Dedifferentiated amniotic fluid mesenchymal stem cell (primary cell): ENCODE measurements around the gene SEC14L3.
A peak's percentile ranks its signal among the peaks of the same experiment; 100 is the strongest.

ENCODE experiments used
- DNase-seq: peaks from one replicate; pipeline ENCODE4 v3.0.0-alpha.2; 2016; ENCODE audit errors: extremely low spot score

Gene SEC14L3

DNA sequence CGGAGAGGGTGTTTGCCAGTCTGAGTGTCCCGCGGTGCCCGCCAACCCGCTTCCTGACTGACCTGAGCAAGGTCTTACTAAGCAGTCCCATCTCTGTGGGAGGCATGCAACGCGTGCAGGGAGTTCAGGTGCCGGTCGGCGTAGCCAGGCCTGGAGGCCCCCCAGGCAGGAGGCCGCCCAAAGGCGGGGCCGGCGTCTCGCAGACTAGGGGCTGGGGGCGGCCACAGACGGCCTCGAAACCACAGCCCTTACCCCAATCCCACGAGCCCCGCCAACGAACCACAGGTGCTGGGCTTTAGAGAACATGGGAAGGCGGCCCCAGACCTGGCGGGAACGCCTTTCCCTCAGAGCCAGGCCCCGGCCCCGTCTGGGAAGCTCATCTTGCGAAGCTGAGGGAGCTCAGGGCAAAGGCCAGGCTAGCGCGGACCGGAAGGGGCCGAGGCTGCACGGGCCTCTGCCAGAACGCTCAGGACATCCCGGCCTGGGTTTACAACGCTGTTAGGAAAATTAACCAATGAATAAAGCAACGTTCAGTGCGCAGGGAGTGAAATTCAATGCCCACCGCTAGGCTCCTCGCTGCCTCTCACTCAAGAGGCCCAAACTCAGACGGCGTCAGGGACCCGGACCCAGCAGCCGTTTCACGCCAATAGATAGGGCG, 48.4 kb downstream of the SEC14L3 start:
- no peak for DNase-seq

DNA sequence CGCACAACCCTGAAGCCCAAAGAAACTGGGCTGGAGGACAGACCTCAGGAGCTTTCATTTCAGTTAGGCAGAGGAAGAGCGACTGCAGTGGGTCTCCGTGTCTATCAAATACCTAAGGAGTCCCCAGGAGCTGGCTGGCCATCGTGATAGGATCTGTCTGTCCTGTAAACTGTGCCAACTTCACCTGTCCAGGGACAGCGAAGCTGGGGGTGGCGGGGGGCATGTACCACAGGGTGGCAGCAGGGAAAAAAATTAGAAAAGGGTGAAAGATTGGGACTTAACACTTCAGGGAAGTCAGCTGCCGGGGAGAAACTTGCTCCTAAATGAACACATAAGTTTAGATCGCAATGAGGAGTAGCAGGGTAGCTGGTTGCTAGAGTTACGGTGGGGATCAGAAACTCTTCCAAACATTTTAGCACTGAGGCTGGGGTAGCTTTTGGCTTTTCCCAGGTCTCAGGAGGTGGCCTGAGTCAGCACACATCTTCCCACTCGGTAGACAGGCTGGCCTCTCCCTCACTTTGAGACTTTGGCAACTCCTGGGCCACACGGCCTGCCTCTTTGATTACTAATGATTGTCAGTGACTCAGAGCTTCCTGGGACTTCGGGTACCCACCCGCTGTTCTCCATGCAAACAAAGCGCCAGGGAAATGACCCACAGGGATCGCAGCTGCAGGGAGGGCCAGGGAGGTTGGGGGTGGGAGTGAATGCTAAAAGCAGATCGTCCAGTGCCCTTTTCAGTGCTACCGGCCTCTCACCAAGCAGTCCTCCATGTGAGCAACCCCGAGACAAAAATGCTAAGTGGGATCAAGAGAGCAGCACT, 49.1 kb downstream of the SEC14L3 start:
- peak; percentile 77 for DNase-seq

DNA sequence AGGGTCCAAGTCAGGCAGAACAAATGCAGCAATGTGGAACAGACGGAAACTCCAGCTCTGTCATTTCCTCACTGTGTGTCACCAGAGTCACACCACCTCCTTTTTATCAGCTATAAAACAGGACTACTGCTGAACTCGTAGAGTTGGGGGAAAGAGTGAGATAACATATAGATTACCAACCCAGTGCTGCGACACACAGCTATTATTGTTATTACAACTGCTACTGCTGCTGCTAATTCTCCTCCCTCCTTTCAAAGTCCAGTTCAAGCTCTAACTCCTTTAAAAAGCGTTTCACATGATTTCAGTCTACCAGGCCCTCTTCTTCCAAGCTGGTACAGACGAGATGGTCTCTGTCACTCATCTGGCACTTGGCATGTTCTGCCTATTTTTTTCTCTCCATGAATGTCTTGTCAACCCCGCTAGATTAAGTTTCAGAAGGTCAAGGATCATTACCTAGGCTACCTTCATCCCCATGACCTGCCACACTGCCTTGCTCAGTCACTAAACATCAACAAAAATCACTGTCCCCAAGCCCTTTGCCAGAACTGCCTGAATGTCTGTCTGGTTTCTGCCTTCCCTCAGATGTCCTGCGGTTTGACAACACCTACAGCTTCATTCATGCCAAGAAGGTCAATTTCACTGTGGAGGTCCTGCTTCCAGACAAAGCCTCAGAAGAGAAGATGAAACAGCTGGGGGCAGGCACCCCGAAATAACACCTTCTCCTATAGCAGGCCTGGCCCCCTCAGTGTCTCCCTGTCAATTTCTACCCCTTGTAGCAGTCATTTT, 49.9 kb downstream of the SEC14L3 start:
- no peak for DNase-seq

DNA sequence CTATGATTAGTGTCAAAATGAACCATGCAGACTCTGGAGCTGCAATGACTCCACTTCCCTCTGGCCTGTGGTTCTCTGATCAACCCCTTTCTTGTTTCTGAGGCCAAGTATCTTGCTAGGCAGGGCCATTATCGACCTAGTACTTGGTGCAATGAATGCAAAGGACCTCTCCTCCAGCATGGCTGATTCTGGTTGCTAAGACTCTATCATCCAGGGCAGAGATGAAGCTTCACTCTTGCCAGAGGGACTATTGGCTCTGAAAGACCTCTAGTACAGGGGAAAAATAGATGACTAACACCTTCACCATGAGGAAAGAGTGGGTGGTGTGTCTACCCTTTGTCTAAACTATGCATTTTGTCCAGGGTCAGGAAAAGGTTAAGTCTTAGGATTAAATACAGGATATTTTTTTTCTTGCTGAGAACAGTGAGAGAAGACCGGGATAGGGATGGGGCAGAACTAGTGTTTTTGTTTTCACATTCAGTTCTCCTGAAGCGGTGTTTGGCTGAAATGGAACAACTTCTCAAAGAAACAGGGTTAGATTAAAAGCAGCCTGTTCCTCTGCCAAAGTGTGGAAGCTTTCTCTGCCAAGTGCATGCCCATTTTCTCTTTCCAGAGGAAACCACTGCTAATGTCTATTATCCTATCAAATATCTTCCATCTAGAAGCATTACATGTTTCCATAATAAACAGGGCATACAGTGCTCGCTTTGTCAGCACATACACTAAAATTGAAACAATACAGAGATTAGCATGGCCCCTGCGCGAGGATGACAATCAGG, 51.3 kb downstream of the SEC14L3 start:
- peak; percentile 71 for DNase-seq

DNA sequence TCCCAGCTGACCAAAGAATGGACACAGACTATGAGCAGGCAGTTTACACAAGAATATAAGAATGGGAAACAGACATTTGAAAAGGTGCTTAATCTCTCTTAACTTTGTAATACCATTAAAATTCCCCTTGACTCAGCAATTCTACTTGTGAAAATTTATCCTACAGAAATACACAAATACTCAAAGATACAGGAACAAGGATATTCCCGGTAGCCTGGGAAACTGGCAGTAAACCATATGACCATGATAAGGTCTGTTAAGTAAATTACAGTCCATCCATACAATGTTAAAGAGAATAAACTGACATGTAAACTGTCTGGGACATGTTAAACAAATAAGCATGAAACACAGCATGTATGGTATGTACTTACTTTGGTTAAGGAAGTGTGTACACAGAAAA, 55.0 kb downstream of the SEC14L3 start:
- no peak for DNase-seq

DNA sequence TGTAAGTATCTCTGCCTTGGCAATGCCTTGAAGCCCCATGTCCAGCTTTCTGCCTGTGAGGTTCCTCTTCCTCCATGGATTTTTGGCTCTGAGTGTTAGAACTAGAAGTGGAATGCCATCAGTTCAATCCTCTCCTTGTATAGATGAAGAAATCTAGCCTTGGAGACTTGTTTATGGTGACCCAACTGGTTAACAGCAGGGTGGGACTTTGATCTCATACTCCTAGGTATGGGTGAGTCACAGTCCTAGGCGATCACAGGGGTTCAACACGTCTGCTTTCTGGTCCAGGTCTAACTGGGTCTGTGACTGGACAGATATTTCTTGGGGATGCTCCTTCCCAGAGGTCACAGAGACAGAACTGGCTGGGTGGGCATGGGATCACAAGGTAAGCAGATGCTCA, 55.4 kb downstream of the SEC14L3 start:
- no peak for DNase-seq

DNA sequence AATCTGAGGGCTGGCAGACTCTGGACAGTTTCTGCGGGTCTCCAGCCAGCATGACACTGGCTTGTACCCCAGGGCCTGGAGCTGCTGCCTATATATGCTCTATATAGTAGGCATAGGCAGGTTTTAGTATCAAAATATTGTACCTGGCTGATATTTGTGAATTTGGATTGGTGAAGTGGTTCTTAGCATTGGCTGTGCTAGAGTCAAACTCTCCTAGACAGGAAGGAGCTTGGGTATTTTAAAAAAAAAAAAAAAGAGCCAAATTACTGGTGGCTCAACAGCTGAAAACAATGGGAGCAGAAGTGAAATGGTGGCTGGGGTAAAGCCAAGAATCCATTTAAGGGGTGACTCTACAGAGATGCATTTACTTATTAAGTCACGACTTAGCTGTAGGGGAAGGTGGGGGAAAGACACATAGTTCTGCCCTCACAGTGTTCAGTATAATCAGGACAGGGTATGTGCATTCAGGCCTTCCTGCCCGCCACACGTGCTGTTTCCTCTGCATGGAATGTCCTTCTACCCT, 57.2 kb downstream of the SEC14L3 start:
- DNase-seq = no peak

DNA sequence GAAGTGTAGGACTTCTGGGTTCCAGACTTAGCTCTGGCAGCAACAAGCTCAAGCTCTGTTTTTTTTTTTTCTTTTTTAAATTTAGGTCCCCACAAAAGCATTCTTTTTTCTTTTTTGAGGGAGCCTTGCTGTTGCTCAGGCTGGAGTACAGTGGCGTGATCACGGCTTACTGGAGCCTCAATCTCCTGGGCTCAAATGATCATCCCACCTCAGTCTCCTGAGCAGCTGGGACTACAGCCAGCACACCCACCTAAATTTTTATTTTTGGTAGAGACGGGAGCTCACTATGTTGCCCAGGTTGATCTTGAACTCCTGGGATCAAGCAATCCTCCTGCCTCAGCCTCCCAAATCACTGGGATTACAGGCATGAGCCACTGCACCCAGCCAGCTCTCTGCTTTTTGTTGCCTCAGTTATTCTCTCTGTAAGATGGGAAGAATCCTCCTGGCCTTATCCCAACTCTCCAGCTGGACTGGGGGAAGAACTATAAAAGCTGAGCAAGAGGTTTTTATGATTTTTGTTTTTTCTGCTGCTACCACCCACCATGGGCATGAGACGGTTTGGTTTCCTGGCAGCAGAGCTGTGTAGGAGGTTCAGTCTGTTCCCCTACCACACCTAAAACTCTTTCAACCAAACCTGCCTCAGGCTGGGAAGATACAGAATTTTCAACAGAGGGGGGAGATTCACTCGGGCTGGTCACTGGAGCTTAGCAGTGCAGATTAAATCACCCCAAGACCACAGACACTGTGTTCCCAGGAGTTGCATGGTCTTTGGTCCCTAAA, 57.9 kb downstream of the SEC14L3 start:
- no peak for DNase-seq

DNA sequence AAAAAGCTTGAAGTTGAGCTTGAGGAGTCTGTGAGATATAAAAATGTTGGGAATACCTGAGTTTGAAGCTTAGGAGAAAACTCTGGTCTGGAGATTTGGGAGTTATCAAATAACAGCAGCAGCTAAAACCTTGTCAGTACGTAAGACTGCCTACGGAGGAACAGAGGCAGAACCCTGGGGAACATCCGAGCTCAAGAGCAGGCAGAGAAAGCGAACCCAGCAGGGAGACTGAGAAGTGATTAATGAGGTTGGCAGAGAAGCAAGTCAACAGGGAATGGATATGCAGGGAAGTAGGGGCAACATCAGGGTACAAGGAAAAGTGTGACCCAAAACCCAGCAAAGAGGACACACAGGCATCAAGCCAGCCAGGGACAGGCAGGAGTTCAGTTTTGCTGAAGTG, 58.8 kb downstream of the SEC14L3 start:
- no peak for DNase-seq

DNA sequence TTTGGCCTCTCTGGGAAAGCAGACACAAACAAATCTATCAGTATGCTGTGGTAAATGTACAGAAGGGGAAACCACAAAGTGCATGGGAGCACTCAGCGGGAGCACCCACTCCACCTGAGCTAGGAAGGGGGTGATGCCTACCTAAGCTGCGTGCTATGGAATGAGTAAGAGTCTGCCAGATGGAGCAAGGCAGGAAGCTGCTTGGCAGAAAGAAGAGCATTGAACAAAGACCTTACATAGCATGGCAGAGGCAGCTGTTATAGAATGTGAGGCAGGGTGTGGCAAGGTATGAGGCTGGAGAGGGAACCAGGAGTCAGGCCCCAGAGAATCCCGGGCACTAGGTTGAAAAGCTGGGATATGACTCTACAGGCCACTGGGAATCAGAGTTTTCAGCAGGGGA, 60.0 kb downstream of the SEC14L3 start:
- no peak for DNase-seq
